H1 (cell line): ENCODE data around the gene SH3RF3. TPM values are rescaled to one million over a fixed set of nuclear protein-coding genes. Genes with fewer than 3 reads are reported as not detected.

ENCODE experiments used
- CTCF ChIA-PET: fragments of 300-600 bp; sonication (Branson Sonifier 250); formaldehyde crosslinking; loops from one replicate; lab custom pipeline; 2021; ENCODE audit not compliant: partially characterized antibody; lab: Charles Lee
- POLR2A ChIA-PET: fragments of 300-600 bp; sonication (Branson Sonifier 250); formaldehyde crosslinking; loops from one replicate; lab custom pipeline; 2021; ENCODE audit warnings: inconsistent platforms; ENCODE audit not compliant: partially characterized antibody; lab: Charles Lee
- DNase-seq, 2 experiments: peaks; one replicate each; pipeline versions ENCODE4 v3.0.0 to v3.0.0-alpha.2; 2010 to 2022; ENCODE audit warnings: low spot score in 2 of 2, low read depth in 1 of 2, mixed read lengths in 1 of 2
- FAIRE-seq: peaks from 2 replicates; lab custom pipeline; 2011; peaks lifted over from hg19 to GRCh38; lab: Jason Lieb, UNC
- H2AFZ ChIP-seq: 2 replicates; pipeline ENCODE4 v1.8.1; 2012; ENCODE audit warnings: low read length, inconsistent platforms
- H2AK5ac ChIP-seq: 2 replicates; pipeline ENCODE4 v1.6.1; 2013; ENCODE audit warnings: low read depth, low read length
- H2BK120ac ChIP-seq: replicated peaks from 2 replicates; pipeline ENCODE3; 2013; ENCODE audit warnings: low read depth, low read length, inconsistent platforms
- H2BK12ac ChIP-seq: 2 replicates; pipeline ENCODE4 v1.6.1; 2013; ENCODE audit warnings: low read depth, low read length
- H2BK15ac ChIP-seq: 2 replicates; pipeline ENCODE4 v1.6.1; 2013; ENCODE audit warnings: low read length
- H2BK20ac ChIP-seq: 2 replicates; pipeline ENCODE4 v1.6.1; 2013; ENCODE audit warnings: low read length
- H2BK5ac ChIP-seq: 2 replicates; pipeline ENCODE4 v1.6.1; 2013; ENCODE audit warnings: low read depth, low read length
- H3K14ac ChIP-seq: 2 replicates; pipeline ENCODE4 v1.6.1; 2013; ENCODE audit warnings: inconsistent platforms; ENCODE audit not compliant: insufficient read length
- H3K18ac ChIP-seq: 2 replicates; pipeline ENCODE4 v1.6.1; 2013; ENCODE audit warnings: low read length; ENCODE audit errors: extremely low read depth
- H3K23ac ChIP-seq: 2 replicates; pipeline ENCODE4 v1.6.1; 2013; ENCODE audit warnings: inconsistent platforms; ENCODE audit not compliant: insufficient read length
- H3K23me2 ChIP-seq: 2 replicates; pipeline ENCODE4 v1.6.1; 2013; ENCODE audit warnings: low read depth, low read length
- H3K27ac ChIP-seq: 2 replicates; pipeline ENCODE4 v1.6.1; 2011; ENCODE audit warnings: low read depth, low read length, inconsistent platforms
- H3K27me3 ChIP-seq, 4 experiments: replicated peaks in 1 of 4; 1 replicate in 1 of 4; 2 replicates in 3 of 4; pipeline versions ENCODE4 v1.6.1 to v1.8.1; 2011 to 2013; ENCODE audit warnings: low read length in 3 of 4, mild to moderate bottlenecking in 3 of 4, inconsistent platforms in 2 of 4, mixed read lengths in 2 of 4, moderate library complexity in 1 of 4; ENCODE audit not compliant: control insufficient read depth in 3 of 4, insufficient read depth in 3 of 4; ENCODE audit errors: extremely low read depth in 1 of 4
- H3K36me3 ChIP-seq, 4 experiments: 2 replicates each; pipeline versions ENCODE4 v1.6.1 to v1.8.1; 2011 to 2013; ENCODE audit warnings: mild to moderate bottlenecking in 4 of 4, low read length in 3 of 4, moderate library complexity in 2 of 4, control low read depth in 1 of 4, inconsistent platforms in 1 of 4; ENCODE audit not compliant: insufficient read depth in 4 of 4, control insufficient read depth in 2 of 4
- H3K4ac ChIP-seq: replicated peaks from 2 replicates; pipeline ENCODE3; 2013; ENCODE audit warnings: low read length, low read depth, mixed read lengths, inconsistent platforms; ENCODE audit not compliant: insufficient read length
- H3K4me1 ChIP-seq, 4 experiments: replicated peaks in 1 of 4; 1 replicate in 1 of 4; 2 replicates in 3 of 4; pipeline versions ENCODE4 v1.6.1 to v1.8.1; 2011 to 2013; ENCODE audit warnings: low read length in 3 of 4, inconsistent platforms in 2 of 4, mixed read lengths in 1 of 4; ENCODE audit not compliant: insufficient read depth in 4 of 4, control insufficient read depth in 3 of 4
- H3K4me2 ChIP-seq, 2 experiments: 2 replicates each; pipeline versions ENCODE4 v1.6.1 to v1.8.1; 2011 to 2013; ENCODE audit warnings: low read depth in 2 of 2, low read length in 2 of 2, control low read depth in 1 of 2, inconsistent platforms in 1 of 2, mild to moderate bottlenecking in 1 of 2; ENCODE audit not compliant: insufficient read depth in 1 of 2
- H3K4me3 ChIP-seq, 4 experiments: fragments of 200-600, 300-600 bp in 1 of 4; sonication (generic), shearing (Covaris generic), sonication (Bioruptor Twin) in 1 of 4; 2 replicates each; pipeline versions ENCODE4 v1.5.1 to v1.8.1; 2011 to 2016; ENCODE audit warnings: low read length in 4 of 4, low read depth in 3 of 4, control low read depth in 2 of 4, inconsistent platforms in 2 of 4, mild to moderate bottlenecking in 2 of 4, mixed read lengths in 1 of 4, moderate library complexity in 1 of 4; ENCODE audit not compliant: insufficient read depth in 2 of 4; ENCODE audit errors: extremely low read depth in 1 of 4
- H3K56ac ChIP-seq: replicated peaks from 2 replicates; pipeline ENCODE3; 2013; ENCODE audit warnings: low read depth, mild to moderate bottlenecking, mixed read lengths, low read length, inconsistent platforms; ENCODE audit not compliant: insufficient read length
- H3K79me1 ChIP-seq: 2 replicates; pipeline ENCODE4 v1.6.1; 2013; ENCODE audit warnings: low read depth, low read length, control low read depth
- H3K79me2 ChIP-seq, 2 experiments: 2 replicates each; pipeline versions ENCODE4 v1.6.1 to v1.8.1; 2012 to 2013; ENCODE audit warnings: low read length in 2 of 2, mild to moderate bottlenecking in 2 of 2, inconsistent platforms in 1 of 2; ENCODE audit not compliant: insufficient read depth in 2 of 2, control insufficient read depth in 1 of 2
- H3K9ac ChIP-seq, 4 experiments: replicated peaks in 1 of 4; 1 replicate in 1 of 4; 2 replicates in 3 of 4; pipeline versions ENCODE4 v1.6.1 to v1.8.1; 2011 to 2013; ENCODE audit warnings: low read depth in 3 of 4, low read length in 3 of 4, control low read depth in 2 of 4, mild to moderate bottlenecking in 2 of 4, moderate library complexity in 2 of 4, inconsistent platforms in 1 of 4; ENCODE audit errors: extremely low read depth in 1 of 4
- H3K9me3 ChIP-seq, 2 experiments: 2 replicates each; pipeline versions ENCODE4 v1.6.1 to v1.8.1; 2012 to 2013; ENCODE audit warnings: mild to moderate bottlenecking in 2 of 2, moderate library complexity in 2 of 2, control low read depth in 1 of 2, inconsistent platforms in 1 of 2, low read depth in 1 of 2, low read length in 1 of 2, mixed read lengths in 1 of 2; ENCODE audit not compliant: insufficient read depth in 2 of 2
- H4K20me1 ChIP-seq, 2 experiments: replicated peaks in 1 of 2; 2 replicates each; pipeline versions ENCODE3 to v1.8.1; 2011 to 2013; ENCODE audit warnings: inconsistent platforms in 2 of 2, low read length in 2 of 2, mild to moderate bottlenecking in 1 of 2; ENCODE audit not compliant: insufficient read depth in 2 of 2, control insufficient read depth in 1 of 2
- H4K5ac ChIP-seq: 2 replicates; pipeline ENCODE4 v1.6.1; 2013; ENCODE audit warnings: low read length, low read depth, mixed read lengths, inconsistent platforms; ENCODE audit not compliant: insufficient read length
- H4K8ac ChIP-seq: 2 replicates; pipeline ENCODE4 v1.8.0; 2013; ENCODE audit warnings: mild to moderate bottlenecking, moderate library complexity, low read length, inconsistent platforms; ENCODE audit not compliant: insufficient read depth; ENCODE audit errors: extremely low read depth
- H4K91ac ChIP-seq: replicated peaks from 2 replicates; pipeline ENCODE3; 2013; ENCODE audit warnings: low read length, mixed read lengths, inconsistent platforms; ENCODE audit not compliant: insufficient read length
- ATF3 ChIP-seq: IDR thresholded peaks from 2 replicates; pipeline ENCODE4 v1.6.1; 2011; ENCODE audit warnings: low read depth, mild to moderate bottlenecking, low read length; ENCODE audit not compliant: insufficient read depth
- BCL11A ChIP-seq, 2 experiments: IDR thresholded peaks; one replicate each; pipeline ENCODE4 v1.6.1; 2011; ENCODE audit warnings: low read depth in 2 of 2, low read length in 2 of 2, mild to moderate bottlenecking in 2 of 2
- BRCA1 ChIP-seq: IDR thresholded peaks from 2 replicates; pipeline ENCODE4 v1.6.1; 2012; ENCODE audit warnings: low read depth, low read length, improper control_type of control experiment
- CEBPB ChIP-seq: IDR thresholded peaks from 2 replicates; pipeline ENCODE4 v1.6.1; 2012; ENCODE audit warnings: low read depth, low read length
- CHD1 ChIP-seq: IDR thresholded peaks from 2 replicates; pipeline ENCODE4 v1.6.1; 2012; ENCODE audit warnings: low read depth, low read length, improper control_type of control experiment
- EGR1 ChIP-seq: IDR thresholded peaks from 2 replicates; pipeline ENCODE4 v1.6.1; 2011; ENCODE audit warnings: low read depth, low read length, borderline replicate concordance
- JUND ChIP-seq: IDR thresholded peaks from 2 replicates; pipeline ENCODE4 v1.6.1; 2011; ENCODE audit warnings: mild to moderate bottlenecking, improper control_type of control experiment, low read length
- KDM4A ChIP-seq: IDR thresholded peaks from one replicate; pipeline ENCODE4 v1.7.1; 2012; ENCODE audit warnings: low read depth, mild to moderate bottlenecking, moderate library complexity, low read length, inconsistent platforms; ENCODE audit not compliant: severe bottlenecking
- NANOG ChIP-seq: IDR thresholded peaks from 2 replicates; pipeline ENCODE4 v1.6.1; 2011; ENCODE audit warnings: low read length, low read depth, mild to moderate bottlenecking, inconsistent platforms; ENCODE audit not compliant: insufficient read depth, poor library complexity, severe bottlenecking
- PHF8 ChIP-seq: fragments of 200-600 bp; sonication (generic); conservative IDR thresholded peaks from 2 replicates; pipeline ENCODE4 v1.7.1; 2012; ENCODE audit warnings: low read depth, mild to moderate bottlenecking, inconsistent platforms, low read length, moderate library complexity
- RAD21 ChIP-seq, 2 experiments: IDR thresholded peaks in 1 of 2; conservative IDR thresholded peaks in 1 of 2; 2 replicates each; pipeline ENCODE4 v1.6.1; 2011; ENCODE audit warnings: low read depth in 2 of 2, low read length in 2 of 2, improper control_type of control experiment in 1 of 2, inconsistent platforms in 1 of 2, mild to moderate bottlenecking in 1 of 2, moderate library complexity in 1 of 2
- SP4 ChIP-seq: IDR thresholded peaks from 2 replicates; pipeline ENCODE4 v1.6.1; 2012; ENCODE audit warnings: low read length, inconsistent platforms
- SUZ12 ChIP-seq: fragments of 200-600 bp; sonication (generic); IDR thresholded peaks from 2 replicates; pipeline ENCODE4 v1.6.1; 2012; ENCODE audit warnings: mild to moderate bottlenecking, inconsistent platforms, low read length, moderate library complexity, mixed read lengths
- TBP ChIP-seq: IDR thresholded peaks from 2 replicates; pipeline ENCODE4 v1.6.1; 2011; ENCODE audit warnings: low read depth, low read length, improper control_type of control experiment
- TCF12 ChIP-seq: IDR thresholded peaks from 2 replicates; pipeline ENCODE4 v1.6.1; 2011; ENCODE audit warnings: low read depth, mild to moderate bottlenecking, low read length
- WGBS, 2 experiments: shearing (Covaris generic) in 1 of 2; methylation state at CpG; one replicate each; pipeline versions ENCODE4 v1.1.6 to v1.1.7; 2013 to 2015; ENCODE audit warnings: low lambda C conversion rate in 2 of 2, mixed read lengths in 2 of 2, inconsistent platforms in 1 of 2, low coverage in 1 of 2, missing lambda C conversion rate in 1 of 2; ENCODE audit not compliant: insufficient replicate concordance in 2 of 2, insufficient coverage in 1 of 2, insufficient read length in 1 of 2; ENCODE audit errors: extremely low coverage in 1 of 2, missing lambda C conversion rate in 1 of 2; 5-methylcytosine and 5-hydroxymethylcytosine counted together
- polyA plus RNA-seq, 7 experiments: library from polyadenylated mRNA; depleted of rRNA in 3 of 7; stranded (reverse) in 5 of 7; unstranded in 2 of 7; fragments of >200 nt in 5 of 7; fragments of 200-250 nt in 2 of 7; gene quantifications; 1 replicate in 5 of 7; 2 replicates in 1 of 7; 4 replicates in 1 of 7; pipeline versions ENCODE4 v1.2.1 to v1.2.3, GENCODE V29; 2011 to 2013; ENCODE audit warnings: missing spikeins in 2 of 7, mixed read lengths in 2 of 7
- total RNA-seq: library from RNA; stranded (reverse); fragmentation: NEBNext Ultra II Directional; extraction: Animal tissue kit (Norgen Biotek cat#: 25700); gene quantifications from 2 replicates; pipeline ENCODE4 v1.2.1, GENCODE V29; 2021

The SH3RF3 gene
- total and polyA plus RNA-seq, 2 of the 8 experiments (the other 6 are each of a cell fraction or from before 2014, with no cell fraction given): 0.11 to 0.65 TPM

GRCh38 chr2:109428281-109428680 is 299.3 kb downstream of the SH3RF3 start:
- H2BK20ac ChIP-seq: no peak overlapping the region
- no peak overlapping the region for H3K14ac ChIP-seq
- H3K23ac ChIP-seq: no peak overlapping the region
- H3K23me2 ChIP-seq: no peaks in the 10 kb centered on the region
- H4K20me1 ChIP-seq: no peaks in the 10 kb centered on the region
- no peak overlapping the region for H3K4me2 ChIP-seq
- H2BK12ac ChIP-seq: no peak overlapping the region
- no peak overlapping the region for H2AFZ ChIP-seq
- no peaks in the 10 kb centered on the region for H3K79me2 ChIP-seq
- FAIRE-seq (no peak), DNase-seq (no peak)
- no peak overlapping the region for H2AK5ac ChIP-seq
- H2BK15ac ChIP-seq: no peak overlapping the region
- WGBS, 2 experiments: 97% methylated on average over 12 of the region's 12 CpGs; no CpG with 5 or more reads in 1 of the 2 experiments
- H3K79me1 ChIP-seq: no peaks in the 10 kb centered on the region
- H3K56ac ChIP-seq: no peak overlapping the region
- H3K18ac ChIP-seq: no peak overlapping the region
- H4K8ac ChIP-seq: no peak overlapping the region
- CTCF ChIA-PET: no interaction called here
- POLR2A ChIA-PET: no interaction called here
- H3K27me3 ChIP-seq: no peaks in the 10 kb centered on the region
- no peak overlapping the region for H3K4me3 ChIP-seq
- H3K9me3 ChIP-seq: no peaks in the 10 kb centered on the region
- H3K9ac ChIP-seq: no peak overlapping the region
- H3K4ac ChIP-seq: no peak overlapping the region
- H2BK120ac ChIP-seq: no peak overlapping the region
- H2BK5ac ChIP-seq: no peak overlapping the region
- H4K5ac ChIP-seq: no peak overlapping the region
- no peak overlapping the region for H4K91ac ChIP-seq
- H3K4me1 ChIP-seq: no peaks in the 10 kb centered on the region
- no peaks in the 10 kb centered on the region for H3K36me3 ChIP-seq
- no peak overlapping the region for H3K27ac ChIP-seq
- no peak for TF ChIP-seq NANOG
- no peak for TF ChIP-seq TCF12
- TF ChIP-seq ATF3: no peak
- TF ChIP-seq BCL11A (IDR thresholded peaks at IDR 0.05; ENCODE audit: low read depth in 2 of 2, low read length in 2 of 2): no peak
- TF ChIP-seq PHF8: no peak
- no peak for TF ChIP-seq JUND
- no peak for TF ChIP-seq SUZ12
- TF ChIP-seq BRCA1: no peak
- TF ChIP-seq EGR1: no peak
- no peak for TF ChIP-seq TBP
- no peak for TF ChIP-seq SP4
- TF ChIP-seq KDM4A: no peak
- no peak for TF ChIP-seq CHD1
- TF ChIP-seq CEBPB: no peak
- TF ChIP-seq RAD21 (IDR thresholded peaks at IDR 0.05 in 1 of 2, conservative IDR thresholded peaks at IDR 0.05 in 1 of 2; ENCODE audit: low read depth in 2 of 2, low read length in 2 of 2): no peak
